ENCODE measurements around the gene SFSWAP. TPM values are rescaled to one million over a fixed set of nuclear protein-coding genes. Genes with fewer than 3 reads are reported as not detected.
"Not testable (repeated sequence)": the region's sequence is repeated elsewhere in the genome, so short reads cannot be mapped to it uniquely, and the experiment has no call there.

SFSWAP gene
- total RNA-seq, 1 experiment from 2014 or later = 76.3 TPM

GRCh38 chr12:131676544-131676943 is 34.3 kb upstream of the SFSWAP start:
- Mint-ChIP-seq H3K4me3 (no peak overlapping the region), H3K27me3 (ENCODE audit: low read depth) (peaks cover 6% of the 10 kb centered on the region), H3K4me1 (peaks cover 7% of the 10 kb centered on the region), H3K9me3 (peaks cover 16% of the 10 kb centered on the region), H3K27ac (no peak overlapping the region), H3K36me3 (0 out of 2 replicates have a peak, but pooled peaks cover 3% of the 10 kb centered on the region)
- no peak for DNase-seq (ENCODE audit: low spot score)
- POLR2A ChIA-PET = no interaction called here
- no peak for ATAC-seq
- TF ChIP-seq ATF3 (CRISPR knock-in tag; conservative IDR thresholded peaks at IDR 0.05) = no peak
- no peak for TF ChIP-seq PREB (CRISPR knock-in tag; IDR thresholded peaks at IDR 0.05; ENCODE audit: borderline replicate concordance)
- no peak for TF ChIP-seq MLX (CRISPR knock-in tag; IDR thresholded peaks at IDR 0.05)
- no peak for TF ChIP-seq ZNF512 (CRISPR knock-in tag; IDR thresholded peaks at IDR 0.05; ENCODE audit: borderline replicate concordance)
- no peak for TF ChIP-seq FOXK1 (CRISPR knock-in tag; IDR thresholded peaks at IDR 0.05)
- no peak for TF ChIP-seq JAZF1 (CRISPR knock-in tag; IDR thresholded peaks at IDR 0.05)
- no peak for TF ChIP-seq KAT7 (CRISPR knock-in tag; IDR thresholded peaks at IDR 0.05; ENCODE audit: borderline replicate concordance)
- TF ChIP-seq TCF7 (CRISPR knock-in tag; IDR thresholded peaks at IDR 0.05; ENCODE audit: low read depth) = no peak
- no peak for TF ChIP-seq AR (CRISPR knock-in tag; IDR thresholded peaks at IDR 0.05)
- TF ChIP-seq ELF4 (CRISPR knock-in tag; IDR thresholded peaks at IDR 0.05; ENCODE audit: low read depth) = no peak
- no peak for TF ChIP-seq E2F1 (CRISPR knock-in tag; IDR thresholded peaks at IDR 0.05)
- TF ChIP-seq NFYB (CRISPR knock-in tag; conservative IDR thresholded peaks at IDR 0.05; ENCODE audit: low read depth) = no peak
- no peak for TF ChIP-seq E2F5 (CRISPR knock-in tag; IDR thresholded peaks at IDR 0.05)
- TF ChIP-seq GABPB1 (CRISPR knock-in tag; IDR thresholded peaks at IDR 0.05) = no peak
- no peak for TF ChIP-seq ZBTB21 (CRISPR knock-in tag; IDR thresholded peaks at IDR 0.05; ENCODE audit: borderline replicate concordance)
- TF ChIP-seq CDX4 (CRISPR knock-in tag; IDR thresholded peaks at IDR 0.05; ENCODE audit: borderline replicate concordance) = no peak
- TF ChIP-seq PRRX2 (CRISPR knock-in tag; IDR thresholded peaks at IDR 0.05) = no peak
- CTCF ChIA-PET = no interaction called here

GRCh38 chr12:131677067-131677466 is 33.8 kb upstream of the SFSWAP start:
- Mint-ChIP-seq H3K9me3 (peaks cover 16% of the 10 kb centered on the region), H3K4me1 (peaks cover 13% of the 10 kb centered on the region)
- ATAC-seq; H3K36me3 Mint-ChIP-seq; H3K27ac Mint-ChIP-seq; DNase-seq (ENCODE audit: low spot score); H3K4me3 Mint-ChIP-seq; POLR2A ChIA-PET; H3K27me3 Mint-ChIP-seq (ENCODE audit: low read depth); CTCF ChIA-PET: not testable (repeated sequence)
